Measurements from ENCODE around the gene GPRC5A.

Gene GPRC5A

GRCh38 chr12:12885096-12885792 is 6.1 kb upstream of the GPRC5A start:
- no peak for DNase-seq

- no peak for DNase-seq
These were observed 3.9 kb upstream of the GPRC5A start for GRCh38 chr12:12887471-12887870.

GRCh38 chr12:12889701-12890100 is 1.7 kb upstream of the GPRC5A start:
- no peak for DNase-seq

- DNase-seq, result peak; percentile 2 to 4
These were observed 751 bp upstream of the GPRC5A start for GRCh38 chr12:12890543-12891079.

- no peak for DNase-seq
These were observed 556 bp downstream of the GPRC5A start for GRCh38 chr12:12891881-12892355.

GRCh38 chr12:12892681-12893141 is 1.3 kb downstream of the GPRC5A start:
- no peak for DNase-seq

- no peak for DNase-seq
These were observed 2.1 kb downstream of the GPRC5A start for GRCh38 chr12:12893438-12893837.

GRCh38 chr12:12896260-12896659 is 4.9 kb downstream of the GPRC5A start:
- DNase-seq, result no peak

- DNase-seq, result no peak
These were observed 5.9 kb downstream of the GPRC5A start for GRCh38 chr12:12897302-12897701.

- no peak for DNase-seq
These were observed 6.9 kb downstream of the GPRC5A start for GRCh38 chr12:12898136-12898717.

- DNase-seq, result no peak
These were observed 7.6 kb downstream of the GPRC5A start for GRCh38 chr12:12898911-12899511.

GRCh38 chr12:12899530-12900380 is 8.4 kb downstream of the GPRC5A start:
- DNase-seq, result peak; percentile 2 to 8

GRCh38 chr12:12900786-12901157 is 9.4 kb downstream of the GPRC5A start:
- DNase-seq, result no peak

GRCh38 chr12:12901158-12901791 is 9.9 kb downstream of the GPRC5A start:
- DNase-seq, result peak in 1 of 2 experiments; percentile 20

GRCh38 chr12:12902036-12902435 is 10.7 kb downstream of the GPRC5A start:
- DNase-seq, result no peak

GRCh38 chr12:12903642-12904609 is 12.6 kb downstream of the GPRC5A start:
- DNase-seq, result peak; percentile 27 to 29

- no peak for DNase-seq
These were observed 16.2 kb downstream of the GPRC5A start for GRCh38 chr12:12907552-12907951.

- DNase-seq, result no peak
These were observed 16.9 kb downstream of the GPRC5A start for GRCh38 chr12:12908252-12908651.

- DNase-seq, result no peak
These were observed 17.3 kb downstream of the GPRC5A start for GRCh38 chr12:12908711-12909110.

- peak; percentile 38 to 61 for DNase-seq
These were observed 18.0 kb downstream of the GPRC5A start for GRCh38 chr12:12909228-12909994.

Measured in Kasumi-1 (cell line).